HG03565 (cell line): ENCODE data around the gene GNAS.
"Not testable (repeated sequence)": the region's sequence is repeated elsewhere in the genome, so short reads cannot be mapped to it uniquely, and the experiment has no call there.

Experiments
- ATAC-seq: cut with Tn5 transposase; IDR thresholded peaks from one replicate; pipeline ENCODE4 v1.9.1; 2021; ENCODE audit warnings: mild to moderate bottlenecking, moderate library complexity; ENCODE audit not compliant: unreplicated experiment

Gene GNAS

GRCh38 chr20:58826271-58826670, 26.2 kb upstream of the GNAS start:
- ATAC-seq = no peak

- no peak for ATAC-seq
These were observed 24.4 kb upstream of the GNAS start for GRCh38 chr20:58828136-58828535.

GRCh38 chr20:58828804-58829203, 23.7 kb upstream of the GNAS start:
- not testable (repeated sequence) for ATAC-seq

- no peak for ATAC-seq
These were observed 23.0 kb upstream of the GNAS start for GRCh38 chr20:58829531-58829941.

GRCh38 chr20:58832457-58832856, 20.1 kb upstream of the GNAS start:
- ATAC-seq = no peak

GRCh38 chr20:58833921-58834320, 18.6 kb upstream of the GNAS start:
- ATAC-seq = no peak

GRCh38 chr20:58835231-58835630, 17.3 kb upstream of the GNAS start:
- no peak for ATAC-seq

GRCh38 chr20:58836616-58837204, 15.8 kb upstream of the GNAS start:
- no peak for ATAC-seq

- no peak for ATAC-seq
These were observed 14.8 kb upstream of the GNAS start for GRCh38 chr20:58837717-58838116.

- no peak for ATAC-seq
These were observed 14.3 kb upstream of the GNAS start for GRCh38 chr20:58838174-58838573.

GRCh38 chr20:58839474-58839874, 13.0 kb upstream of the GNAS start:
- no peak for ATAC-seq

GRCh38 chr20:58839991-58840747, 12.3 kb upstream of the GNAS start:
- ATAC-seq = no peak

- no peak for ATAC-seq
These were observed 11.5 kb upstream of the GNAS start for GRCh38 chr20:58840816-58841538.

- no peak for ATAC-seq
These were observed 10.8 kb upstream of the GNAS start for GRCh38 chr20:58841539-58842264.

- ATAC-seq = no peak
These were observed 10.2 kb upstream of the GNAS start for GRCh38 chr20:58842276-58842675.

GRCh38 chr20:58843128-58843556, 9.4 kb upstream of the GNAS start:
- no peak for ATAC-seq

- ATAC-seq = no peak
These were observed 6.8 kb upstream of the GNAS start for GRCh38 chr20:58845706-58846105.

GRCh38 chr20:58847463-58847862, 5.1 kb upstream of the GNAS start:
- no peak for ATAC-seq

- ATAC-seq = peak; percentile 80
These were observed 1.8 kb upstream of the GNAS start, which contains the start of gene GNAS-AS1 for GRCh38 chr20:58850693-58851174. GNAS-AS1 (minus strand) TSS chr20:58850902.

- ATAC-seq = no peak
These were observed 1.1 kb upstream of the GNAS start for GRCh38 chr20:58851221-58851968.
